ENCODE data around the gene FRAS1.
A peak's percentile ranks its signal among the peaks of the same experiment; 100 is the strongest.

The FRAS1 gene

GRCh38 chr4:78512357-78512920, 455.3 kb downstream of the FRAS1 start:
- Histone ChIP-seq H3K9me3 (no peaks in the 10 kb centered on the region), H3K36me3 (peaks cover 24% of the 10 kb centered on the region), H3K4me3 (ENCODE audit: low read depth, low read length) (no peak overlapping the region), H3K4me1 (peaks cover 5% of the 10 kb centered on the region), H3K27me3 (no peaks in the 10 kb centered on the region)
- TF ChIP-seq CTCF (IDR thresholded peaks at IDR 0.05; ENCODE audit: low read depth, low read length) = no peak
- DNase-seq = no peak

- Histone ChIP-seq H3K9me3 (no peaks in the 10 kb centered on the region), H3K4me3 (ENCODE audit: low read depth, low read length) (no peak overlapping the region), H3K4me1 (peaks cover 5% of the 10 kb centered on the region), H3K36me3 (peaks cover 18% of the 10 kb centered on the region), H3K27me3 (no peaks in the 10 kb centered on the region)
- no peak for TF ChIP-seq CTCF (IDR thresholded peaks at IDR 0.05; ENCODE audit: low read depth, low read length)
- DNase-seq = no peak
Observed at GRCh38 chr4:78513411-78513975, 456.4 kb downstream of the FRAS1 start.

GRCh38 chr4:78517050-78517652, 460.0 kb downstream of the FRAS1 start:
- TF ChIP-seq CTCF (IDR thresholded peaks at IDR 0.05; ENCODE audit: low read depth, low read length) = peak; percentile 71
- H3K27me3 ChIP-seq = no peaks in the 10 kb centered on the region
- no peaks in the 10 kb centered on the region for H3K9me3 ChIP-seq
- H3K4me3 ChIP-seq (ENCODE audit: low read depth, low read length) = no peak overlapping the region
- peaks cover 7% of the 10 kb centered on the region for H3K36me3 ChIP-seq
- DNase-seq = no peak
- H3K4me1 ChIP-seq = peaks cover 5% of the 10 kb centered on the region

GRCh38 chr4:78518561-78518960, 461.4 kb downstream of the FRAS1 start:
- Histone ChIP-seq H3K27me3 (no peaks in the 10 kb centered on the region), H3K4me3 (ENCODE audit: low read depth, low read length) (no peak overlapping the region), H3K9me3 (no peaks in the 10 kb centered on the region), H3K36me3 (peaks cover 5% of the 10 kb centered on the region), H3K4me1 (peaks cover 5% of the 10 kb centered on the region)
- no peak for TF ChIP-seq CTCF (IDR thresholded peaks at IDR 0.05; ENCODE audit: low read depth, low read length)
- no peak for DNase-seq

- Histone ChIP-seq H3K9me3 (no peaks in the 10 kb centered on the region), H3K27me3 (no peaks in the 10 kb centered on the region), H3K4me3 (ENCODE audit: low read depth, low read length) (no peak overlapping the region), H3K4me1 (peaks cover 5% of the 10 kb centered on the region), H3K36me3 (peaks cover 11% of the 10 kb centered on the region)
- TF ChIP-seq CTCF (IDR thresholded peaks at IDR 0.05; ENCODE audit: low read depth, low read length) = no peak
- DNase-seq = no peak
Observed at GRCh38 chr4:78519962-78520361, 462.8 kb downstream of the FRAS1 start.

- H3K36me3 ChIP-seq = peaks cover 11% of the 10 kb centered on the region
Observed at GRCh38 chr4:78520808-78521226, 463.7 kb downstream of the FRAS1 start.

More at GRCh38 chr4:78520808-78521226, 463.7 kb downstream of the FRAS1 start:
- Histone ChIP-seq H3K4me1 (peaks cover 5% of the 10 kb centered on the region), H3K4me3 (ENCODE audit: low read depth, low read length) (no peak overlapping the region), H3K27me3 (no peaks in the 10 kb centered on the region), H3K9me3 (no peaks in the 10 kb centered on the region)
- no peak for TF ChIP-seq CTCF (IDR thresholded peaks at IDR 0.05; ENCODE audit: low read depth, low read length)
- no peak for DNase-seq

Measured in BE2C (cell line).